GM21381 (cell line): ENCODE results near the gene AKAP6.

Experiments used
- ATAC-seq: cut with Tn5 transposase; IDR thresholded peaks from one replicate; pipeline ENCODE4 v1.9.1; 2021; ENCODE audit warnings: mild to moderate bottlenecking, moderate library complexity; ENCODE audit not compliant: unreplicated experiment

The AKAP6 gene

GRCh38 chr14:32524609-32525375 is 195.7 kb downstream of the AKAP6 start:
- no peak for ATAC-seq

DNA sequence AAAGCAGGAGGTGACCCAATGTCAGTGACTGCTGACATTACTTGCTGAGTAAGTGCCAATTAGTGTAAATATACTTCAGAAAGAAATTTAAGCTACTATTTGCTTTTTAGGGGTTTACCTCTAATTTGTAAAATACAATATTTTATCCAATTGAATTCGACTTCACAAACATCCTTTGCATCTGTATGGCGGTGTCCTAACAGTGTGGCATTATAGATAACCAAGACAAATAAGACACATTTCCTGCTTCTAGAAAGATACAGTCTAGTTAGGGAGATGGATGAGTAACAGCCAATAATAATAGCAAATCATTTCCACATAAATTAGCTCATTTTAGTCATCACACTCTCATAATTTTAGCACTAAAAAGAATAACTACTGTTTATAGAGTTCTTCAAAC is 196.5 kb downstream of the AKAP6 start:
- ATAC-seq = no peak

- ATAC-seq = no peak
These were observed 201.7 kb downstream of the AKAP6 start for GRCh38 chr14:32530800-32531199.

- ATAC-seq = no peak
These were observed 202.9 kb downstream of the AKAP6 start for GRCh38 chr14:32531942-32532515.

DNA sequence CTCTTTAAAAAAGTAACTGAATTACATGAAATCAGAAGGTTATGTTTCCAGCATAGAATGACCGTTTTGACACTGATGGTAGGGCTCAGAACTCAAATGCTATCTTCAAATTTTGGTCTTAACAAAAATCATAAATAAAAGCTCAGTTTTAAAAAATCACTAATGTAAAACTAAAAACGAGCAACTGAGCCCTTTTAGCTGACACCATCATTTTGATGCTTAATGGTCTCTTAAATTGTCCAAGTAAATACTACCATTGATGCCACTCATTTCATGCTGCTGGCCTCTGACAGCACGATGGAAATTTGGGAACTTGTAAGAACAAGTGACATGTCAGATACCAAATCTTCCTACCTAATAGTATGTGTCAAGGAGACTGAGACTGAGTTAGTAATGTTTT is 205.0 kb downstream of the AKAP6 start:
- ATAC-seq = no peak

DNA sequence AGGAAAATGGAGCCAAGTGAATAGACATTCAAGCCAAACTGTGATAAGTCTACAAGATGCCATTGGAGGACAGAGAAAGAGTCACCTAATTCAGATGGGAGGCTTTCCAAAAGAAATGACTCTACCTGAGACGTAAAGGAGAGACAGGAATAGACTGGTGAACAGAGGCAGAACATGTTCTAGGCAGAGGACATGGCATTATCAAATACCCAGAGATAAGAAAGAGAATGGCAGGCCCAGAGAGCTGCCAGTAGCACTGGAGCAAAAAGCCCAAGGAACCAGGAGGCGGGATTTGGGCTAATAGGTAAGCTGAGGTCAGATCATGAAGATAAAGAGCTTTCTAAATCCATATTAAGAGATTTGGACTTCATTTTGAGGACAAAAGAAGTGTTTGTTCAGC is 207.1 kb downstream of the AKAP6 start:
- no peak for ATAC-seq

GRCh38 chr14:32537166-32537565 is 208.1 kb downstream of the AKAP6 start:
- no peak for ATAC-seq

DNA sequence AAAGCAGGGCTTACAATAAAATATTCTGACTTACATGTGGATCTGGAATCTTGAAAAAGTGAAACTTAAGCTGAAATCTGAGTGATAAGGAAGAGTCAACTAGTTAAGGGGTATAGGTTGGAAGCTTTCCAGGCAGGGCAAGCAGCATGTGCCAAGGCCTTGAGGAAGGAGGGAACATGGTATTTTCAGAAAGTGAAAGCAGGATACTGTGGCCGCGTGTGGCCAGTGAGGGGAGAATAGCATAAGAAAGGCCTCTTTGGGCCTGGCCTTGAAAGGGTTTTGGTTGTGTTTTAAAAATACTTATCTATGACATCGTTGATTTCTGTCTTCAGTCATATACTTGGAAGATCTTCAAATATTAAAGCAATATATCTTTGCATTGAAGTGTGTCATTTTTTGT is 213.4 kb downstream of the AKAP6 start:
- no peak for ATAC-seq

- ATAC-seq = no peak
These were observed 216.0 kb downstream of the AKAP6 start for GRCh38 chr14:32545095-32545494.

- ATAC-seq = no peak
These were observed 216.6 kb downstream of the AKAP6 start for GRCh38 chr14:32545506-32546210.

- ATAC-seq = no peak
These were observed 217.1 kb downstream of the AKAP6 start for GRCh38 chr14:32546246-32546645.

DNA sequence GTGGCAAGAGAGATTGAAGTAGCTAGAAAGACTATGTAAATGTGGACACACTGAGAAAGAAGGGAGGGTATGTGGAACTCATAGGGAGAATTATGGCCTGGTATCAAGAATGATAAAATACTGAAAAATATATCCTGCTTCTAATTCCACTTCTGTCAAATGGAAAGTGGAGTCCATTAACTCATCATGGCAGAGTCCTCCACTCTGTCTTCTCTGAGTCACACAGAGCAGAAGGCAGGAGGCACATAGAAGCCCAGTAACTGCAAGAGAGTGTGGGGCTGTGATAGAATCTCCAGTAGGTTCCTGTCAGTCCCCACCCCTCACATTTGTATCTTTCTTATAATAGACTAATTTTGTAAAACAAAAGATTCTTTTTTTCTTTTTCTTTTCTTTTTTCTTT is 223.7 kb downstream of the AKAP6 start:
- no peak for ATAC-seq

- no peak for ATAC-seq
These were observed 229.9 kb downstream of the AKAP6 start for GRCh38 chr14:32559048-32559447.

DNA sequence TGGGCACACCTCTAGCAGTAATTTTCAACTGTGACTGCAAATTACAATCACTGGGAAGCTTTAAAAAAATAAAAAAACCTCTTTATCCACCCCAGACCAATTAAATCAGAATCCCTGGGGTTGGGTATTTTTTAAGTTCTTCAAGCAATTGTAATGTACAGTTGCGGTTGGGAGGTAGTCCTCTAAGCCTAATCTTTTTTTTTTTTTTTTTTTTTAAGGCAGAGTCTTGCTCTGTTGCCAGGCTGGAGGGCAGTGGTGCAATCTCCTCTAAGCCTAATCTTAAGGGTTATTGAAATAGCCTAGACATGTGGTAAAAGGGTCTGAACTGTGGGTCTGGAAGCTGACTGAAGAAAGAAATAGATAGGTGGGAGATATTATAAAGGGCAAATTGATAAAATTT is 230.5 kb downstream of the AKAP6 start:
- no peak for ATAC-seq

DNA sequence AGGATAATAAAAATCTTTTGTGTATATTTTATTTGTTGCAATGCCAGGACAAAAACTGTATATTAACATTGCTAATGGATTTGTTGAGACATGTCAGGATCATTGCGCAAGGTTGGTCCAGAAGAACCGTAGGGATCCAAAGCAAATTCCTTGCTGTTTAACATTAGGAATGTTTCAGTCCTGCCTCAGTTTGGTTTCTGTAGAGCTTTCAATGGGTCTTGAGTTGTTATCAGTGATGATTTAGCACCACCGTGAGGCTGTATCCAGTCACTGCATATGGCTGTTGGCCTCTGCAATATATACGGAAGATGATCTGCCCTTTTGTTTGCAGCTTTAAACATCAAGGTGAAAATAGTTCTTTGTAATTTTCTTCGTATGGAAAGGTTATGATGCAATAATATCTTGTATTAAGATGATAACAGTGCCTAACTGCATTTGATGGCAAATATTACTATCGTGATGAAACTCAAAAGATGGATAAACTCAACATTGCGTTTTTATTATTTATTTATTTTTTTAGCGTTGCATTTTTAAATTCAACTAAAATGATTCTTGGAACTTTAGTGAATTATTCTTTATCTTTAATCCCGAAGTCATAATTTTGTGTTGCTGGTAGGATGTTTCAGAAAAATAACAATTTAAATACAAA is 231.2 kb downstream of the AKAP6 start:
- ATAC-seq = peak; percentile 83

- no peak for ATAC-seq
These were observed 232.4 kb downstream of the AKAP6 start for GRCh38 chr14:32561520-32561919.

- ATAC-seq = no peak
These were observed 235.5 kb downstream of the AKAP6 start for GRCh38 chr14:32564596-32564995.

GRCh38 chr14:32565256-32565655 is 236.2 kb downstream of the AKAP6 start:
- ATAC-seq = no peak

DNA sequence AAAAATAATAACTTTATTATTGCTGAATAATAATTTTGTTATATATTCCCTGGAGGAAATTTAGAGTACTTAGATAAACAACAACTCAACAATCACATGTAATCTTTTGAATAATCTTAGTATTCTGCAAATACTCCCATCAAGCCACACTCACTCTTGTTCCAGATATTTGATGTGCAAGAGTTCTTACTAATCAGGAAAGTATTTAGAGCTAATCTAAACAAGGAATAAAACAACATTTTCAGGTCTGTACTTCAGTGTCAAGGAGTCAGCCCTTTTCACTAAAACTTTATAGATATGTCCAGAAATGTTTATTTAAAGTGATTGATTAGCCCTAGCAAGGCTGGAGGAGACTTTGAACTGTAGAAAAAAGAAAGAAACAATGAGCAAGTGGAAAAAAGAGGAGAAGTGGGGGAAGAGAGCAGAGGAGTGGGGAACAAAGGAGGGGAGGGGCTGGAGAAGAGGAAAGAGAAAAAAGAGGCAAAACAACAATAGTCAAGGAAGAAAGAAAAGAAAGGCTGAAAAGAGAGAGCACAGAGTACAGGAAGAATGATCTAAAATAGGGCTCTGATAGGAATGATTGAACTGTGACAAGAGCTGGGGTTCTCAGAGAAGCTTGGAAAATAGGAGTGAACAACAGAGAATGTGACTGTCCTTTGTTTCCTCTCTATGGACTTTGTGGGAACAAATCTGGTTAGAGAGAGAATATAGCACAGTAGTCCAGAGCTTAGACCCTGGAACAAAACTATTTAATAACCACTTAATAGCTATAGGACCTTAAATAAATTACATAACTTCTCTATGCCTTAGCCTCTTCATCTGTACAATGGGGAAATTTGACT is 238.7 kb downstream of the AKAP6 start:
- no peak for ATAC-seq

DNA sequence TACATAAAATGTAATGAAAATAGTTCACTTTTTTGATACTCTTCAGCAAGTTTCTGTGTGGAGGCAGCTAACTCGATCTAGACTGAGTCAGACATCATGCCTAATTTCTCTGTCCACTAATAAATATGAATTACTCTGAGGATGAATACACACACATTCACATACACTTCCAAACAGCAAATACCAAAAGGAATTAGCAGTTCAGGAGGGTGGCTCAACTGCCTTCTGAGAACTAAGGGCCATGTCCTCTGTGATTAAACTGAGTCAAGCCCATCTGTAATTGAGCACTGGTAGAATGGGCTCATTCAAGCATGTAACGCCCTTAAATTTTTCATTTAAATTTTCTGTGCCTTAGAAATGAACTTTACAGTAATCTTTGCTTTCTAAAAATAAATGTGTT is 242.5 kb downstream of the AKAP6 start:
- ATAC-seq = no peak
